GM19193 (cell line): ENCODE data around the gene AOPEP.

Source experiments
- POLR2A ChIP-seq: IDR thresholded peaks from 4 replicates; pipeline ENCODE4 v1.6.1; 2011; ENCODE audit not compliant: insufficient read depth, insufficient read length; ENCODE audit errors: extremely low read depth

Gene AOPEP

GRCh38 chr9:95089257-95090022 lies 362.9 kb downstream of the AOPEP start:
- TF ChIP-seq POLR2A, result no peak

GRCh38 chr9:95090023-95090791 lies 363.7 kb downstream of the AOPEP start:
- TF ChIP-seq POLR2A, result no peak

- TF ChIP-seq POLR2A, result no peak
Observed at GRCh38 chr9:95090871-95091577, 364.5 kb downstream of the AOPEP start.

GRCh38 chr9:95091601-95092261 lies 365.2 kb downstream of the AOPEP start:
- TF ChIP-seq POLR2A, result no peak

- no peak for TF ChIP-seq POLR2A
Observed at GRCh38 chr9:95092262-95093072, 366.0 kb downstream of the AOPEP start.

- no peak for TF ChIP-seq POLR2A
Observed at GRCh38 chr9:95093586-95093985, 367.1 kb downstream of the AOPEP start.

- no peak for TF ChIP-seq POLR2A
Observed at GRCh38 chr9:95094002-95094401, 367.5 kb downstream of the AOPEP start.

GRCh38 chr9:95095641-95096355 lies 369.3 kb downstream of the AOPEP start:
- TF ChIP-seq POLR2A, result no peak

GRCh38 chr9:95096381-95096780 lies 369.9 kb downstream of the AOPEP start:
- TF ChIP-seq POLR2A, result no peak

GRCh38 chr9:95096807-95097206 lies 370.3 kb downstream of the AOPEP start:
- TF ChIP-seq POLR2A, result no peak

GRCh38 chr9:95097279-95097678 lies 370.8 kb downstream of the AOPEP start:
- no peak for TF ChIP-seq POLR2A

GRCh38 chr9:95098391-95098921 lies 372.0 kb downstream of the AOPEP start:
- TF ChIP-seq POLR2A, result no peak
